Uterus (tissue), 2 donors: ENCODE measurements around the gene EGLN3.

Experiments
- POLR2A ChIP-seq, 2 donors: fragments of 450-650 bp; IDR thresholded peaks; one replicate each; pipeline ENCODE4 v1.6.1; 2016; ENCODE audit warnings: antibody characterized with exemption in 2 of 2, mild to moderate bottlenecking in 1 of 2, moderate library complexity in 1 of 2
- TF ChIP-seq, protein P1 (sequence below), 4 experiments: fragments of 200-600 bp in 2 of 4; fragments of 450-650 bp in 2 of 4; sonication (generic) in 2 of 4; IDR thresholded peaks; one replicate each; pipeline ENCODE4 v1.5.1; 2016 to 2019; ENCODE audit warnings: antibody characterized with exemption in 4 of 4, mild to moderate bottlenecking in 2 of 4, moderate library complexity in 1 of 4

DNA sequence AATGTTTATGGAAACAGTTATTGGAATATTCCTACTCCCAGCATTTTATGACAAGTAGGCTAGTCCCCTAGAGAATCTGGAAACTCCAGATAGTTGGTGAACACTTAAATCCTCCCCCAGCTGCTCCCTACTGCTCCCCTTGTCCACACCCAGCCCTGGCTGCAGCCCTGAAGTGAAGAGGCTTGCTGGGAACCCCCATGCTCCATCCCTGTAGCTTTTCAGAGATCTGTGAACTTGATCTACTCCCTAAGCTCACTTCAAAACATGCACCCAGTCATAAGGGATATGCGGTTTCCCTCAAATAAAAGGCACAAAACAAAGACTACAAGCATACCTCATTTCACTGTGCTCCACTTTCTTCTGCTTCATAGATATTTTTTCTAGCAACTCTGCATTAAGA, 33.2 kb downstream of the EGLN3 start:
- TF ChIP-seq, protein P1, sequence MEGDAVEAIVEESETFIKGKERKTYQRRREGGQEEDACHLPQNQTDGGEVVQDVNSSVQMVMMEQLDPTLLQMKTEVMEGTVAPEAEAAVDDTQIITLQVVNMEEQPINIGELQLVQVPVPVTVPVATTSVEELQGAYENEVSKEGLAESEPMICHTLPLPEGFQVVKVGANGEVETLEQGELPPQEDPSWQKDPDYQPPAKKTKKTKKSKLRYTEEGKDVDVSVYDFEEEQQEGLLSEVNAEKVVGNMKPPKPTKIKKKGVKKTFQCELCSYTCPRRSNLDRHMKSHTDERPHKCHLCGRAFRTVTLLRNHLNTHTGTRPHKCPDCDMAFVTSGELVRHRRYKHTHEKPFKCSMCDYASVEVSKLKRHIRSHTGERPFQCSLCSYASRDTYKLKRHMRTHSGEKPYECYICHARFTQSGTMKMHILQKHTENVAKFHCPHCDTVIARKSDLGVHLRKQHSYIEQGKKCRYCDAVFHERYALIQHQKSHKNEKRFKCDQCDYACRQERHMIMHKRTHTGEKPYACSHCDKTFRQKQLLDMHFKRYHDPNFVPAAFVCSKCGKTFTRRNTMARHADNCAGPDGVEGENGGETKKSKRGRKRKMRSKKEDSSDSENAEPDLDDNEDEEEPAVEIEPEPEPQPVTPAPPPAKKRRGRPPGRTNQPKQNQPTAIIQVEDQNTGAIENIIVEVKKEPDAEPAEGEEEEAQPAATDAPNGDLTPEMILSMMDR (IDR thresholded peaks at IDR 0.05), result no peak
- no peak for TF ChIP-seq POLR2A (IDR thresholded peaks at IDR 0.05)
